Measurements from ENCODE around the gene C10orf120. TPM values are rescaled to one million over a fixed set of nuclear protein-coding genes. Genes with fewer than 3 reads are reported as not detected.

C10orf120 gene
- not detected in 5 replicates for total RNA-seq (2022; extraction: Qiagen RNA extraction)

DNA sequence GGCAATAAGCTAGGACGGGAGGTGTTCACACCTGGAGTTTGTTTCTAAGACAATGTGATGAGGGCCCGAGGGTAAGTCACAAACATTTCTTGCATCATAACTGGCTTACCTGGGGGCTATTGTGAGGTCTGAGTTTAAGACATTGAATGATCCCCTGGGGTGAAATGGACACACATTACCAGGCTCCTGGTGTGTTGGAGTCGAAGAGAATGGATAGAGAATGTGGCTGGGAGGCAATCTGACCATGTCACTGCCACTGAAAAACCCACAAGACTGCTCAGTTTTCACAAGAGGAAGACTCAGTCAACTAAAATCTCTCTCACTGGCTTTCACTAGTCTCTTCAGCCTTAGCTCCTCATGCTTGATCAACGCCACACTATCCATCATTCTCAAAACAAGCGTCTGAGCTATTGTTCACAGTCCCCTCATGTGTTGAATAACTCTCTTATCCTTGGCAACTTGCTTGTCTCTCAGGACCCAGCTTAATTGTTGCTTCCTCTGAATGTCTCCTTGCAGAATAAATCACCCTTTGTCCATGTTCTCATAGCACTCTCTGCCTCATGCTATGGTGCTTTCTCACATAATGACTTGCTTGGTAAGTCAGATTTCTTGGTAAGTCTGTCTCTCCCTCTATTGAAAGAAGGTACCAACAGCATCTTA lies at the start of gene C10orf120:
TSS of gene C10orf120 (minus strand) at position 51 of the 660 bp plus-strand sequence. CDS start 56 bp downstream, outside the sequence.

Other genes with a start within 250 kb of the C10orf120 start
- not detected in 5 replicates for gene ARMS2, start 245.2 kb downstream of the C10orf120 start, total RNA-seq (2022; extraction: Qiagen RNA extraction)
- 47.9 to 56.4 TPM (median 48.7 TPM) in 5 replicates for gene HTRA1, start 238.3 kb downstream of the C10orf120 start, total RNA-seq (2022; extraction: Qiagen RNA extraction)
- 0.20 to 0.30 TPM (median 0.24 TPM) in 5 replicates for gene DMBT1, start 139.1 kb downstream of the C10orf120 start, total RNA-seq (2022; extraction: Qiagen RNA extraction)
- 1.2 to 1.5 TPM (median 1.3 TPM) in 5 replicates for gene CUZD1, start 146.0 kb upstream of the C10orf120 start, total RNA-seq (2022; extraction: Qiagen RNA extraction)
- gene FAM24B, start 179.7 kb upstream of the C10orf120 start, total RNA-seq (2022; extraction: Qiagen RNA extraction), result 10.3 to 12.6 TPM (median 11.9 TPM) in 5 replicates
- not detected in 5 replicates for gene FAM24A, start 210.8 kb upstream of the C10orf120 start, total RNA-seq (2022; extraction: Qiagen RNA extraction)